SK-N-SH (cell line): Measurements from ENCODE around the gene PDE6B.

Experiments used
- CHD2 ChIP-seq: fragments of 150-350 bp; IDR thresholded peaks from 2 replicates; pipeline ENCODE4 v1.6.1; 2018; ENCODE audit warnings: low read length; ENCODE audit not compliant: partially characterized antibody
- CTCF ChIP-seq: fragments of 200-600 bp; sonication (generic); IDR thresholded peaks from 2 replicates; pipeline ENCODE4 v1.6.1; 2017; ENCODE audit warnings: antibody characterized with exemption, mild to moderate bottlenecking, moderate library complexity
- EP300 ChIP-seq, 2 experiments: IDR thresholded peaks; 2 replicates each; pipeline versions ENCODE4 v1.4.0 to v1.6.1; 2012; ENCODE audit warnings: borderline replicate concordance in 1 of 2, low read depth in 1 of 2, low read length in 1 of 2
- EZH2phosphoT487 ChIP-seq: fragments of 200-600 bp; sonication (generic); IDR thresholded peaks from 2 replicates; pipeline ENCODE4 v1.6.1; 2017; ENCODE audit warnings: low read depth, mixed run types, mild to moderate bottlenecking, antibody characterized with exemption, moderate library complexity, borderline replicate concordance
- GATA2 ChIP-seq: sonication (generic); formaldehyde crosslinking; IDR thresholded peaks from 2 replicates; pipeline ENCODE4 v1.5.0; 2020; ENCODE audit warnings: mild to moderate bottlenecking, missing genetic modification reagents
- MAX ChIP-seq: IDR thresholded peaks from 2 replicates; pipeline ENCODE4 v1.4.0; 2012; ENCODE audit warnings: low read depth
- NRF1 ChIP-seq: IDR thresholded peaks from 2 replicates; pipeline ENCODE4 v1.6.1; 2012; ENCODE audit warnings: low read depth, mild to moderate bottlenecking, low read length
- PBX3 ChIP-seq: IDR thresholded peaks from 2 replicates; pipeline ENCODE4; 2012
- POLR2AphosphoS5 ChIP-seq: IDR thresholded peaks from 2 replicates; pipeline ENCODE4 v1.6.1; 2012; ENCODE audit warnings: low read depth, low read length
- RCOR1 ChIP-seq: fragments of 150-350 bp; IDR thresholded peaks from 2 replicates; pipeline ENCODE4 v1.6.1; 2017; ENCODE audit warnings: antibody characterized with exemption, low read length
- REST ChIP-seq: IDR thresholded peaks from 2 replicates; pipeline ENCODE4 v1.6.1; 2012; ENCODE audit warnings: mild to moderate bottlenecking, low read depth, low read length, moderate library complexity
- TCF12 ChIP-seq: IDR thresholded peaks from 2 replicates; pipeline ENCODE4 v1.4.0; 2012
- USF2 ChIP-seq: fragments of 150-350 bp; IDR thresholded peaks from 2 replicates; pipeline ENCODE4 v1.6.1; 2017; ENCODE audit warnings: antibody characterized with exemption, low read length, low read depth, borderline replicate concordance
- YY1 ChIP-seq: IDR thresholded peaks from 2 replicates; pipeline ENCODE4 v1.4.0; 2012; ENCODE audit warnings: low read depth, mild to moderate bottlenecking

GRCh38 chr4:624705-625590 lies at the start of gene PDE6B:
- TF ChIP-seq CTCF (no peak), TCF12 (no peak), MAX (no peak), GATA2 (CRISPR knock-in tag) (no peak), YY1 (no peak), POLR2AphosphoS5 (no peak), USF2 (no peak), CHD2 (no peak), NRF1 (no peak), REST (no peak), RCOR1 (no peak), EZH2phosphoT487 (no peak), PBX3 (no peak), EP300 (IDR thresholded peaks at IDR 0.05; ENCODE audit: borderline replicate concordance in 1 of 2, low read depth in 1 of 2, low read length in 1 of 2) (no peak)
